ENCODE results near the gene DLG1.

DLG1 gene

GRCh38 chr3:197165890-197166289 is 132.5 kb downstream of the DLG1 start:
- Histone ChIP-seq H3K36me3 (ENCODE audit: control insufficient read depth in 4 of 4, insufficient read depth in 4 of 4, low read length in 3 of 4) (peaks cover 0 to 5% (median 3%) of the 10 kb centered on the region in 4 experiments), H3K9me3 (ENCODE audit: control extremely low read depth in 1 of 5, control insufficient read depth in 4 of 5, insufficient read depth in 2 of 5, low read depth in 1 of 5, low read length in 4 of 5) (no peaks in the 10 kb centered on the region), H3K27me3 (replicated peaks in 2 of 5; ENCODE audit: control insufficient read depth in 4 of 5, insufficient read depth in 5 of 5, low read length in 4 of 5) (no peaks in the 10 kb centered on the region), H3K27ac (ENCODE audit: insufficient read depth in 1 of 2, low read depth in 1 of 2, low read length in 2 of 2, poor library complexity in 1 of 2, severe bottlenecking in 2 of 2) (no peak overlapping the region), H3K4me3 (ENCODE audit: control insufficient read depth in 1 of 7, extremely low read depth in 1 of 7, insufficient read depth in 4 of 7, low read depth in 2 of 7, low read length in 6 of 7) (no peak overlapping the region), H3K4me1 (ENCODE audit: control extremely low read depth in 1 of 4, control insufficient read depth in 4 of 4, insufficient read depth in 4 of 4, low read length in 3 of 4) (peaks cover 0 to 2% (median 0%) of the 10 kb centered on the region in 4 experiments)
- 97% methylated on average over 5 of the region's 6 CpGs for WGBS (ENCODE audit: insufficient coverage)
- CTCF ChIA-PET = interaction anchor here (1.1 kb wide), 1 partner anchor 24 kb away, joined by 3 read pairs; no protein-coding TSS in a partner anchor
- DNase-seq = no peak
- POLR2A ChIA-PET = no interaction called here

GRCh38 chr3:197155046-197155445 is 143.4 kb downstream of the DLG1 start:
- DNase-seq = peak; percentile 27 to 78 (median 65)
- ChIA-PET CTCF (no interaction called here), POLR2A (no interaction called here)
- WGBS (ENCODE audit: insufficient coverage) = no CpG with 5 or more reads among the region's 1 CpG
- Histone ChIP-seq H3K27me3 (replicated peaks in 2 of 5; ENCODE audit: control insufficient read depth in 4 of 5, insufficient read depth in 5 of 5, low read length in 4 of 5) (no peaks in the 10 kb centered on the region), H3K36me3 (ENCODE audit: control insufficient read depth in 4 of 4, insufficient read depth in 4 of 4, low read length in 3 of 4) (peaks cover 0 to 22% (median 7%) of the 10 kb centered on the region in 4 experiments), H3K4me3 (ENCODE audit: control insufficient read depth in 1 of 7, extremely low read depth in 1 of 7, insufficient read depth in 4 of 7, low read depth in 2 of 7, low read length in 6 of 7) (no peak overlapping the region), H3K4me1 (ENCODE audit: control extremely low read depth in 1 of 4, control insufficient read depth in 4 of 4, insufficient read depth in 4 of 4, low read length in 3 of 4) (peaks cover 0 to 3% (median under 1%) of the 10 kb centered on the region in 4 experiments), H3K9me3 (ENCODE audit: control extremely low read depth in 1 of 5, control insufficient read depth in 4 of 5, insufficient read depth in 2 of 5, low read depth in 1 of 5, low read length in 4 of 5) (peaks cover 7 to 25% (median 13%) of the 10 kb centered on the region in 5 experiments), H3K27ac (ENCODE audit: insufficient read depth in 1 of 2, low read depth in 1 of 2, low read length in 2 of 2, poor library complexity in 1 of 2, severe bottlenecking in 2 of 2) (no peak overlapping the region)

- WGBS (ENCODE audit: insufficient coverage) = no CpG with 5 or more reads among the region's 1 CpG
- POLR2A ChIA-PET = no interaction called here
- H3K27me3 ChIP-seq (replicated peaks in 2 of 5; ENCODE audit: control insufficient read depth in 4 of 5, insufficient read depth in 5 of 5, low read length in 4 of 5) = no peaks in the 10 kb centered on the region
- H3K4me3 ChIP-seq (ENCODE audit: control insufficient read depth in 1 of 7, extremely low read depth in 1 of 7, insufficient read depth in 4 of 7, low read depth in 2 of 7, low read length in 6 of 7) = no peak overlapping the region
- CTCF ChIA-PET = interaction anchor here (0.6 to 1.2 kb wide), 2 partner anchors 12 to 122 kb away, joined by 3 to 4 read pairs; partner anchors contain the start of gene MELTF
- no peak for DNase-seq
- peaks cover 6 to 15% (median 11%) of the 10 kb centered on the region in 5 experiments for H3K9me3 ChIP-seq (ENCODE audit: control extremely low read depth in 1 of 5, control insufficient read depth in 4 of 5, insufficient read depth in 2 of 5, low read depth in 1 of 5, low read length in 4 of 5)
- peaks cover 0 to 14% (median 5%) of the 10 kb centered on the region in 4 experiments for H3K36me3 ChIP-seq (ENCODE audit: control insufficient read depth in 4 of 4, insufficient read depth in 4 of 4, low read length in 3 of 4)
- no peak overlapping the region for H3K27ac ChIP-seq (ENCODE audit: insufficient read depth in 1 of 2, low read depth in 1 of 2, low read length in 2 of 2, poor library complexity in 1 of 2, severe bottlenecking in 2 of 2)
- H3K4me1 ChIP-seq (ENCODE audit: control extremely low read depth in 1 of 4, control insufficient read depth in 4 of 4, insufficient read depth in 4 of 4, low read length in 3 of 4) = peaks cover 0 to 8% (median 2%) of the 10 kb centered on the region in 4 experiments
These were observed 146.8 kb downstream of the DLG1 start for GRCh38 chr3:197151580-197151979.

- CTCF ChIA-PET = interaction anchor here (0.5 to 0.6 kb wide), 2 partner anchors 14 to 769 kb away, joined by 3 read pairs; no protein-coding TSS in a partner anchor
- H3K27me3 ChIP-seq (replicated peaks in 2 of 5; ENCODE audit: control insufficient read depth in 4 of 5, insufficient read depth in 5 of 5, low read length in 4 of 5) = no peaks in the 10 kb centered on the region
- H3K4me3 ChIP-seq (ENCODE audit: control insufficient read depth in 1 of 7, extremely low read depth in 1 of 7, insufficient read depth in 4 of 7, low read depth in 2 of 7, low read length in 6 of 7) = peak overlapping the region in 1 of 7 experiments; percentile 34
- POLR2A ChIA-PET = interaction anchor here (0.5 kb wide), 1 partner anchor 109 kb away, joined by 6 read pairs; no protein-coding TSS in a partner anchor
- H3K36me3 ChIP-seq (ENCODE audit: control insufficient read depth in 4 of 4, insufficient read depth in 4 of 4, low read length in 3 of 4) = peaks cover 3 to 5% (median 3%) of the 10 kb centered on the region in 4 experiments
- H3K27ac ChIP-seq (ENCODE audit: insufficient read depth in 1 of 2, low read depth in 1 of 2, low read length in 2 of 2, poor library complexity in 1 of 2, severe bottlenecking in 2 of 2) = no peak overlapping the region
- peaks cover 0 to 8% (median 2%) of the 10 kb centered on the region in 4 experiments for H3K4me1 ChIP-seq (ENCODE audit: control extremely low read depth in 1 of 4, control insufficient read depth in 4 of 4, insufficient read depth in 4 of 4, low read length in 3 of 4)
- H3K9me3 ChIP-seq (ENCODE audit: control extremely low read depth in 1 of 5, control insufficient read depth in 4 of 5, insufficient read depth in 2 of 5, low read depth in 1 of 5, low read length in 4 of 5) = peaks cover 0 to 4% (median 0%) of the 10 kb centered on the region in 5 experiments
- DNase-seq = peak in 2 of 3 donors; percentile 22 to 67
- WGBS (ENCODE audit: insufficient coverage) = 62% methylated on average over 2 of the region's 3 CpGs
These were observed 148.9 kb downstream of the DLG1 start for GRCh38 chr3:197149528-197149927.

GRCh38 chr3:197144188-197144587 is 154.2 kb downstream of the DLG1 start:
- Histone ChIP-seq H3K27ac (ENCODE audit: insufficient read depth in 1 of 2, low read depth in 1 of 2, low read length in 2 of 2, poor library complexity in 1 of 2, severe bottlenecking in 2 of 2) (no peak overlapping the region), H3K9me3 (ENCODE audit: control extremely low read depth in 1 of 5, control insufficient read depth in 4 of 5, insufficient read depth in 2 of 5, low read depth in 1 of 5, low read length in 4 of 5) (peaks cover 0 to 3% (median 0%) of the 10 kb centered on the region in 5 experiments), H3K27me3 (replicated peaks in 2 of 5; ENCODE audit: control insufficient read depth in 4 of 5, insufficient read depth in 5 of 5, low read length in 4 of 5) (no peaks in the 10 kb centered on the region), H3K4me1 (ENCODE audit: control extremely low read depth in 1 of 4, control insufficient read depth in 4 of 4, insufficient read depth in 4 of 4, low read length in 3 of 4) (peaks cover 0 to 4% (median 0%) of the 10 kb centered on the region in 4 experiments), H3K36me3 (ENCODE audit: control insufficient read depth in 4 of 4, insufficient read depth in 4 of 4, low read length in 3 of 4) (peaks cover 3 to 12% (median 7%) of the 10 kb centered on the region in 4 experiments), H3K4me3 (ENCODE audit: control insufficient read depth in 1 of 7, extremely low read depth in 1 of 7, insufficient read depth in 4 of 7, low read depth in 2 of 7, low read length in 6 of 7) (no peak overlapping the region)
- WGBS (ENCODE audit: insufficient coverage) = no CpG with 5 or more reads among the region's 1 CpG
- no peak for DNase-seq
- ChIA-PET POLR2A (no interaction called here), CTCF (interaction anchor here (1.3 kb wide), 1 partner anchor 57 kb away, joined by 3 read pairs; no protein-coding TSS in a partner anchor)

- no peak for DNase-seq
- H3K36me3 ChIP-seq (ENCODE audit: control insufficient read depth in 4 of 4, insufficient read depth in 4 of 4, low read length in 3 of 4) = peaks cover 13 to 40% (median 33%) of the 10 kb centered on the region in 4 experiments
- no CpG with 5 or more reads among the region's 1 CpG for WGBS (ENCODE audit: insufficient coverage)
These were observed 158.8 kb downstream of the DLG1 start for GRCh38 chr3:197139586-197139985.

GRCh38 chr3:197137751-197138150 is 160.7 kb downstream of the DLG1 start:
- CTCF ChIA-PET = no interaction called here
- no peaks in the 10 kb centered on the region for H3K27me3 ChIP-seq (replicated peaks in 2 of 5; ENCODE audit: control insufficient read depth in 4 of 5, insufficient read depth in 5 of 5, low read length in 4 of 5)
- H3K36me3 ChIP-seq (ENCODE audit: control insufficient read depth in 4 of 4, insufficient read depth in 4 of 4, low read length in 3 of 4) = peaks cover 25 to 54% (median 42%) of the 10 kb centered on the region in 4 experiments
- DNase-seq = peak in 2 of 3 donors; percentile 49 to 58
- WGBS (ENCODE audit: insufficient coverage) = no CpG with 5 or more reads among the region's 5 CpGs
- POLR2A ChIA-PET = no interaction called here
- H3K27ac ChIP-seq (ENCODE audit: insufficient read depth in 1 of 2, low read depth in 1 of 2, low read length in 2 of 2, poor library complexity in 1 of 2, severe bottlenecking in 2 of 2) = no peak overlapping the region
- no peaks in the 10 kb centered on the region for H3K4me1 ChIP-seq (ENCODE audit: control extremely low read depth in 1 of 4, control insufficient read depth in 4 of 4, insufficient read depth in 4 of 4, low read length in 3 of 4)
- peaks cover 2 to 17% (median 9%) of the 10 kb centered on the region in 5 experiments for H3K9me3 ChIP-seq (ENCODE audit: control extremely low read depth in 1 of 5, control insufficient read depth in 4 of 5, insufficient read depth in 2 of 5, low read depth in 1 of 5, low read length in 4 of 5)
- no peak overlapping the region for H3K4me3 ChIP-seq (ENCODE audit: control insufficient read depth in 1 of 7, extremely low read depth in 1 of 7, insufficient read depth in 4 of 7, low read depth in 2 of 7, low read length in 6 of 7)

More at GRCh38 chr3:197139586-197139985, 158.8 kb downstream of the DLG1 start:
- Histone ChIP-seq H3K27me3 (replicated peaks in 2 of 5; ENCODE audit: control insufficient read depth in 4 of 5, insufficient read depth in 5 of 5, low read length in 4 of 5) (no peaks in the 10 kb centered on the region), H3K9me3 (ENCODE audit: control extremely low read depth in 1 of 5, control insufficient read depth in 4 of 5, insufficient read depth in 2 of 5, low read depth in 1 of 5, low read length in 4 of 5) (peaks cover 2 to 16% (median 9%) of the 10 kb centered on the region in 5 experiments), H3K4me1 (ENCODE audit: control extremely low read depth in 1 of 4, control insufficient read depth in 4 of 4, insufficient read depth in 4 of 4, low read length in 3 of 4) (no peaks in the 10 kb centered on the region), H3K4me3 (ENCODE audit: control insufficient read depth in 1 of 7, extremely low read depth in 1 of 7, insufficient read depth in 4 of 7, low read depth in 2 of 7, low read length in 6 of 7) (no peak overlapping the region), H3K27ac (ENCODE audit: insufficient read depth in 1 of 2, low read depth in 1 of 2, low read length in 2 of 2, poor library complexity in 1 of 2, severe bottlenecking in 2 of 2) (no peak overlapping the region)
- ChIA-PET CTCF (no interaction called here), POLR2A (no interaction called here)

All from common myeloid progenitor, CD34-positive (primary cell).